Endodermal cell (in vitro differentiated cells): Measurements from ENCODE around the gene MEIKIN. TPM values are rescaled to one million over a fixed set of nuclear protein-coding genes. Genes with fewer than 3 reads are reported as not detected.
"Not testable (repeated sequence)": the region's sequence is repeated elsewhere in the genome, so short reads cannot be mapped to it uniquely, and the experiment has no call there.

Experiments
- DNase-seq: peaks from one replicate; pipeline ENCODE4 v3.0.0-alpha.2; 2017
- H3K27ac ChIP-seq: 2 replicates; pipeline ENCODE4 v1.5.1; 2013; ENCODE audit warnings: mild to moderate bottlenecking, low read depth, low read length, moderate library complexity
- H3K27me3 ChIP-seq: 2 replicates; pipeline ENCODE4 v1.6.1; 2013; ENCODE audit warnings: mild to moderate bottlenecking, low read length, moderate library complexity; ENCODE audit not compliant: insufficient read depth, control insufficient read depth, poor library complexity, severe bottlenecking
- H3K36me3 ChIP-seq: 2 replicates; pipeline ENCODE4 v1.7.0; 2013; ENCODE audit warnings: mild to moderate bottlenecking, low read length, moderate library complexity; ENCODE audit not compliant: control insufficient read depth, insufficient read depth
- H3K4me1 ChIP-seq: one replicate; pipeline ENCODE4 v1.7.0; 2013; ENCODE audit warnings: low read length; ENCODE audit not compliant: control insufficient read depth, insufficient read depth
- H3K4me3 ChIP-seq: 2 replicates; pipeline ENCODE4 v1.5.1; 2013; ENCODE audit warnings: mild to moderate bottlenecking, low read length, moderate library complexity
- H3K9ac ChIP-seq: 2 replicates; pipeline ENCODE4 v1.6.1; 2013; ENCODE audit warnings: mild to moderate bottlenecking, low read length, moderate library complexity; ENCODE audit not compliant: poor library complexity, severe bottlenecking; ENCODE audit errors: extremely low read depth
- H3K9me3 ChIP-seq: 2 replicates; pipeline ENCODE4 v1.6.1; 2013; ENCODE audit warnings: mild to moderate bottlenecking, low read length, moderate library complexity; ENCODE audit not compliant: control insufficient read depth
- H3K27ac Mint-ChIP-seq: 2 replicates; pipeline ENCODE4 v1.8.0; 2020; ENCODE audit warnings: mixed read lengths
- H3K27me3 Mint-ChIP-seq: 2 replicates; pipeline ENCODE4 v1.8.0; 2021; ENCODE audit warnings: mild to moderate bottlenecking, mixed read lengths; ENCODE audit not compliant: insufficient read depth
- H3K36me3 Mint-ChIP-seq: 2 replicates; pipeline ENCODE4 v1.8.0; 2020; ENCODE audit warnings: low read depth, mixed read lengths
- H3K4me1 Mint-ChIP-seq: 2 replicates; pipeline ENCODE4 v1.8.0; 2020; ENCODE audit warnings: mixed read lengths
- H3K4me3 Mint-ChIP-seq: 2 replicates; pipeline ENCODE4 v1.8.0; 2020; ENCODE audit warnings: mild to moderate bottlenecking, moderate library complexity, mixed read lengths
- H3K9me3 Mint-ChIP-seq: 2 replicates; pipeline ENCODE4 v1.8.0; 2020; ENCODE audit warnings: mild to moderate bottlenecking, mixed read lengths
- CTCF ChIP-seq: fragments of 200-600 bp; sonication (generic); conservative IDR thresholded peaks from 2 replicates; pipeline ENCODE4 v1.5.0; 2021; ENCODE audit warnings: antibody characterized with exemption, mild to moderate bottlenecking
- WGBS, 2 experiments: methylation state at CpG; one replicate each; pipeline versions ENCODE4 v1.1.5 to v1.1.7; 2013; ENCODE audit warnings: missing lambda C conversion rate in 2 of 2, mixed read lengths in 1 of 2; ENCODE audit not compliant: insufficient coverage in 1 of 2, insufficient read length in 1 of 2; 5-methylcytosine and 5-hydroxymethylcytosine counted together
- total RNA-seq, 2 donors: library from RNA; stranded (reverse); fragmentation: NEBNext Ultra II Directional in 1 of 2; extraction: Animal tissue kit (Norgen Biotek cat#: 25700) in 1 of 2; gene quantifications; 2 replicates in 1 of 2; 3 replicates in 1 of 2; pipeline ENCODE4 v1.2.1, GENCODE V29; 2021

Gene MEIKIN
- total RNA-seq, 2 donors from 2014 or later: not detected

DNA sequence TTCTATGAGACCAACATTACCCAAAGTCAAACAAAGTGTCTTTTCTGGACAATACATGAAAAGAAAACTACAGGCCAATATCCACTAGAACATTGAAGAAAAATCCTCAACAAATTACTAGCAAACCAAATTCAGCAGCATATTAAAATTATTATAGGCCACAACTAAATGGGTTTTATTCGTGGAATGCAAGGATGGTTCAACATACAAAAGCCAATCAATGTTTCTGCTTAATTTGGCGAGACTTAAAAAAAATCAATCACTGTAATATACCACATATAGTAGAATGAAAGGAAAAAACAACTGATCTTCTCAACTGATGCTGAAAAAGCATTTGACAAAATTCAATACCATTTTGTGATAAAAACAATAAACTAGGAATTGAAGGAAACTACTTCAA, 96.8 kb downstream of the MEIKIN start:
- Histone ChIP-seq H3K4me1 (no peaks in the 10 kb centered on the region), H3K9ac (no peak overlapping the region), H3K4me3 (no peak overlapping the region), H3K36me3 (no peaks in the 10 kb centered on the region), H3K27ac (no peak overlapping the region), H3K9me3 (peaks cover 29% of the 10 kb centered on the region), H3K27me3 (no peaks in the 10 kb centered on the region)
- DNase-seq: no peak
- Mint-ChIP-seq H3K36me3 (no peaks in the 10 kb centered on the region), H3K27ac (no peak overlapping the region), H3K4me1 (no peaks in the 10 kb centered on the region), H3K27me3 (no peaks in the 10 kb centered on the region), H3K9me3 (peaks cover 38% of the 10 kb centered on the region), H3K4me3 (no peak overlapping the region)
- no peak for TF ChIP-seq CTCF
- 84% methylated on average over 2 of the region's 2 CpGs; no CpG with 5 or more reads in 1 of the 2 experiments for WGBS, 2 experiments

- Mint-ChIP-seq H3K36me3 (no peaks in the 10 kb centered on the region), H3K27ac (no peak overlapping the region), H3K4me1 (no peaks in the 10 kb centered on the region), H3K4me3 (no peak overlapping the region), H3K9me3 (peaks cover 57% of the 10 kb centered on the region), H3K27me3 (no peaks in the 10 kb centered on the region)
- no peak overlapping the region for H3K4me3 ChIP-seq
- no peaks in the 10 kb centered on the region for H3K4me1 ChIP-seq
- peaks cover 42% of the 10 kb centered on the region for H3K9me3 ChIP-seq
- WGBS, 2 experiments: 83 to 88% methylated on average over 1 of the region's 1 CpG
- no peak overlapping the region for H3K9ac ChIP-seq
- no peak for DNase-seq
- H3K27ac ChIP-seq: no peak overlapping the region
- no peak for TF ChIP-seq CTCF
- H3K27me3 ChIP-seq: no peaks in the 10 kb centered on the region
- no peaks in the 10 kb centered on the region for H3K36me3 ChIP-seq
Observed at GRCh38 chr5:131846536-131846935, 98.9 kb downstream of the MEIKIN start.

GRCh38 chr5:131845828-131846227, 99.6 kb downstream of the MEIKIN start:
- Histone ChIP-seq H3K27me3 (no peaks in the 10 kb centered on the region), H3K9me3 (peaks cover 42% of the 10 kb centered on the region), H3K4me1 (no peaks in the 10 kb centered on the region), H3K4me3 (no peak overlapping the region), H3K27ac (no peak overlapping the region), H3K36me3 (no peaks in the 10 kb centered on the region), H3K9ac (no peak overlapping the region)
- DNase-seq: no peak
- H3K27me3 Mint-ChIP-seq: no peaks in the 10 kb centered on the region
- no peaks in the 10 kb centered on the region for H3K36me3 Mint-ChIP-seq
- no peak overlapping the region for H3K27ac Mint-ChIP-seq
- H3K4me1 Mint-ChIP-seq: no peaks in the 10 kb centered on the region
- H3K9me3 Mint-ChIP-seq: peaks cover 57% of the 10 kb centered on the region
- TF ChIP-seq CTCF: no peak
- no peak overlapping the region for H3K4me3 Mint-ChIP-seq

- not testable (repeated sequence) for H3K4me3 ChIP-seq, H3K36me3 Mint-ChIP-seq, H3K27me3 ChIP-seq, H3K4me1 ChIP-seq, DNase-seq, H3K4me1 Mint-ChIP-seq, H3K27ac ChIP-seq, H3K27ac Mint-ChIP-seq, H3K4me3 Mint-ChIP-seq, H3K9ac ChIP-seq, H3K36me3 ChIP-seq, H3K27me3 Mint-ChIP-seq
- WGBS, 2 experiments: 88% methylated on average over 1 of the region's 1 CpG; no CpG with 5 or more reads in 1 of the 2 experiments
- peaks cover 30% of the 10 kb centered on the region for H3K9me3 ChIP-seq
- peaks cover 47% of the 10 kb centered on the region for H3K9me3 Mint-ChIP-seq
Observed at GRCh38 chr5:131842971-131843370, 102.5 kb downstream of the MEIKIN start.

DNA sequence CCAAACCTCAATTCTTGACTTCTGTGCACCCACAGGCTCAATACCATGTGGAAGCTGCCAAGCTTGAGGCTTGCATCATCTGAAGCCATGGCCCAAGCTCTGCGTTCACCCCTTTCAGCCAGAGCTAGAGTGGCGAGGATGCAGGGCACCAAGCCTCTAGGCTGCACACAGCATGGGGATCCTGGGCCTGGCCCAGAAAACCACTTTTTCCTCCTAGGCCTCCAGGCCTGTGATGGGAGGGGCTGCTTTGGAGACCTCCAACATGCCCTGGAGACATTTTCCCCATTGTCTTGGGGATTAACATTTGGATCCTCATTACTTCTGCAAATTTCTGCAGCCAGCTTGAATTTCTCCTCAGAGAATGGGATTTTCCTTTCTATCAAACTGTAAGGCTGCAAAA, 112.8 kb downstream of the MEIKIN start:
- not testable (repeated sequence) for H3K9me3 ChIP-seq, H3K27ac Mint-ChIP-seq, H3K4me1 Mint-ChIP-seq, DNase-seq, H3K36me3 Mint-ChIP-seq, H3K4me3 ChIP-seq, H3K27ac ChIP-seq, H3K4me3 Mint-ChIP-seq, H3K9ac ChIP-seq, H3K36me3 ChIP-seq, H3K27me3 ChIP-seq, H3K27me3 Mint-ChIP-seq, H3K4me1 ChIP-seq
- peaks cover 43% of the 10 kb centered on the region for H3K9me3 Mint-ChIP-seq
- 79% methylated on average over 2 of the region's 2 CpGs; no CpG with 5 or more reads in 1 of the 2 experiments for WGBS, 2 experiments
